Measurements from ENCODE around the gene PDPK1.

PDPK1 gene

GRCh38 chr16:2537451-2538379 lies at the start of gene PDPK1:
TSS of gene PDPK1 (plus strand) at chr16:2538021. CDS start at chr16:2538113, 92 bp downstream.
- peak; percentile 96 to 97 for DNase-seq
- no peak for TF ChIP-seq GATA1 (IDR thresholded peaks at IDR 0.05; ENCODE audit: low read depth, low read length)

- TF ChIP-seq GATA1 (IDR thresholded peaks at IDR 0.05; ENCODE audit: low read depth, low read length), result no peak
- no peak for TF ChIP-seq POLR2A (IDR thresholded peaks at IDR 0.05; ENCODE audit: low read length)
- DNase-seq, result no peak
Measured at GRCh38 chr16:2489581-2489980, 48.2 kb upstream of the PDPK1 start.

DNA sequence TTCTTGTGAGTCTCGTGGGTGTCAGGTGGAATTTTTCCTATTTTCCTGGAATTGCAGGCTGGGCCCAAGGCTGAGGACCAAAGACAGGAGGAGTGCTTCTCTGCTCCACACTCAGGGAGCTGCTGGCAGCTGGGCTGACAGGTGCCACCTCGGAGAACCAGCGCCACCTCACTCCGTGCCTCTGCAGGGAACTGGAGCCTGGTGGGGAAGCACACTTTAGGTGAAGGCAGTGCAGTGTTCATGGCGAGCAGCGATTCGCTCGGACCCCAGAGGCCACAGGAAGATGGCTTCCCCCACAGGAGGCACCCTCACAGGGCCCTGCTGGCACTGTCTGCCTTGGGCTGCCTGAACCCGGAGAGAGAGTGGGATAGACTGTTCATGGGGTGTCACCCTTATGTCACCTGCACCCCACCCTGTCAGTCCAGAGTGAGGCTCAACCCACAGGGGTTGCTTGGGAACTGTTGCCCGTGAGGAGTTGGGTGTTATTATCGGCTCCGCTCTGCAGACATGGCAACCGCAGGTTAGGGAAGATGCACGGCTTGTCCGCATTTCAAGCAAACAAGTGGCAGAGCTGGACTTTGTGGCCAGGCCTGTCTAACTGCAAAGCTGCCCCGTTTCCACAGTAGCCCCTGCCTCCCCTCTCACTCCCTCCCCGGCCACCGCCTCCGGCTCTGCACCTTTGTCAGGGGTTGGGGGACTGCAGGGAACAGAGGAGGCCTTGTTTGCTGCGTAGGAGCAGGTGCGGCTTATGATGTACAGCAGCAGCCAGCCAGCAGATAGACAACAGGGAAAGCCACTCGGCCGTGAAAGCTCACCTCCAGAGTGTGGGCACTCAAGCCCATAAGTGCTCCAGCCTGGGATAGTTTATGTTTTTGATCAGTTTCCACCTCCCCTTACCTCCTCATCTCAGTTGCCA lies 47.4 kb upstream of the PDPK1 start:
- DNase-seq, result no peak
- no peak for TF ChIP-seq POLR2A (IDR thresholded peaks at IDR 0.05; ENCODE audit: low read length)
- TF ChIP-seq GATA1 (IDR thresholded peaks at IDR 0.05; ENCODE audit: low read depth, low read length), result no peak

DNA sequence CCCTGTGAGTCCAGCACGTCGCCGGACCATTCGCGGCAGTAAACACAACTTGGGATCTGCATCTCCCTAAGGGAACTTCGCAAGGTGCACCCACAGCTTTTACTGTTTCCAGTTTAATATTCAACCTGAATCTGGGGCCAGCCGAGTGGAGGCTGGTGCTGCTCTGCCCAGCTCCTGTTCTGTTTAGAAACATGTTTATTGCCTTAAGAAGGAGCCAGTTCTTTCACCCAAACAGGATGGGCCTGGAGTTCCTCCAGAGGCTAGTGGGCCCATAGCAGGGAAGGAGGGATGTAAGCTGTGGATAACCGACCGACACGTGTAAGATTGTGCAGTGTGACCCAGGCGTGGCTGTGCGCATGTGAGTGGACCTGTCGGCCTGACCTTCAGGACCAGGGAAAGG lies 45.5 kb upstream of the PDPK1 start:
- TF ChIP-seq POLR2A (IDR thresholded peaks at IDR 0.05; ENCODE audit: low read length) (no peak), GATA1 (IDR thresholded peaks at IDR 0.05; ENCODE audit: low read depth, low read length) (no peak)
- no peak for DNase-seq

GRCh38 chr16:2493605-2494004 lies 44.2 kb upstream of the PDPK1 start:
- DNase-seq, result no peak
- TF ChIP-seq POLR2A (IDR thresholded peaks at IDR 0.05; ENCODE audit: low read length) (no peak), GATA1 (IDR thresholded peaks at IDR 0.05; ENCODE audit: low read depth, low read length) (no peak)

- peak in 1 of 2 experiments; percentile 39 for DNase-seq
- TF ChIP-seq POLR2A (IDR thresholded peaks at IDR 0.05; ENCODE audit: low read length) (no peak), GATA1 (IDR thresholded peaks at IDR 0.05; ENCODE audit: low read depth, low read length) (no peak)
Measured at GRCh38 chr16:2494616-2495015, 43.2 kb upstream of the PDPK1 start.

DNA sequence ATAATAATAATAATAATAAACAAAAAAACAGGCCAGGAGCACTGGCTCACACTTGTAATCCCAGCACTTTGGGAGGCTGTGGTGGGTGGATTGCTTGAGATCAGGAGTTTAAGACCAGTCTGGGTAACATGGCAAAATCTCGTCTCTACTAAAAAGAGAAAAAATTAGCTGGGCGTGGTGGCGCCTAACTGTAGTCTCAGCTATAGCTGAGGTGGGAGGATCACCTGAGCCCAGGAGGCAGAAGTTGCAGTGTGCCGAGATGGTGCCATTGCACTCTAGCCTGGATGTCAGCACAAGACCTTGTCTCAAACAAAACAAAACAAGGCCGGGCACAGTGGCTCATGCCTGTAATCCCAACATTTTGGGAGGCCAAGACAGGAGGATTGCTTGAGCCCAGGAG lies 42.8 kb upstream of the PDPK1 start:
- no peak for TF ChIP-seq POLR2A (IDR thresholded peaks at IDR 0.05; ENCODE audit: low read length)
- TF ChIP-seq GATA1 (IDR thresholded peaks at IDR 0.05; ENCODE audit: low read depth, low read length), result no peak

GRCh38 chr16:2496223-2497115 lies 41.4 kb upstream of the PDPK1 start:
- TF ChIP-seq POLR2A (IDR thresholded peaks at IDR 0.05; ENCODE audit: low read length), result no peak
- no peak for DNase-seq

More for the DNA sequence above, 42.8 kb upstream of the PDPK1 start:
- DNase-seq, result no peak

GRCh38 chr16:2497116-2497630 lies 40.6 kb upstream of the PDPK1 start:
- DNase-seq, result peak; percentile 56 to 61
- TF ChIP-seq POLR2A (IDR thresholded peaks at IDR 0.05; ENCODE audit: low read length) (no peak), GATA1 (IDR thresholded peaks at IDR 0.05; ENCODE audit: low read depth, low read length) (no peak)

DNA sequence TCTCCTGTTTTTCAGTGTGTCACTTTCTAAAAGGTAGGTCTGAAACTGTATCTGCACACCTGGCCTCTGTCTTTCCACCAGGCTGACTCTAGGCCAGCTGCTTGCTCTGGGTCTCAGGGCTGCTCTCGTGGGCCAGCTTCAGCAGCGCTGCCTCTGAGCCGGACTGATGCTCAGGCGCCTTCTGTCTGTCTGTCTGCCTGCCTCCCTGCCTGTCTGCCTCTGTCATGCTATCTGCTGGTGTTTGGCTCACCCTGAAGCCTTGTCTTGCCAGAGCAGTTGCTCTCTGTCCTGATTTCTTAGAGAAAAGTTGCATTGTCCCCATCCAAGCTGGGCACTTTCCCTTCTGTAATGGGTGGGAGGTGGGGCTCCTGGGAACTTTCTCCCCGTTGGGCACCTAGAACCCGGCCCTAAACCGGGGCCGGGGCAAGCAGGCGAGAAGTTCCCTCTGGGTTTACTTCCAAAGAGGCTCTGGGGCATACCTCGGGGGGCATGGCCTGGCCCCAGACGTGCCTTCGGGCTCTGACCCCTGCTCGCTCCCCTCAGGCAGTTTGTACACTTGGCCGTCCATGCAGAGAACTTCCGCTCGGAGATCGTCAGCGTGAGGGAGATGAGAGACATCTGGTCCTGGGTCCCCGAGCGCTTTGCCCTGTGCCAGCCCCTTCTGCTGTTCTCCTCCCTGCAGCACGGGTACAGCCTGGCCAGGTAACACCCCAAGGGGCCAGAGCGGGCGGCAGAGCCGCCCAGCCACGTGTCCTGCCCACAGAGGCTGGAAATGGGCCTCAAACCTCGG lies 39.9 kb upstream of the PDPK1 start:
- DNase-seq, result no peak
- TF ChIP-seq GATA1 (IDR thresholded peaks at IDR 0.05; ENCODE audit: low read depth, low read length), result no peak
- no peak for TF ChIP-seq POLR2A (IDR thresholded peaks at IDR 0.05; ENCODE audit: low read length)

DNA sequence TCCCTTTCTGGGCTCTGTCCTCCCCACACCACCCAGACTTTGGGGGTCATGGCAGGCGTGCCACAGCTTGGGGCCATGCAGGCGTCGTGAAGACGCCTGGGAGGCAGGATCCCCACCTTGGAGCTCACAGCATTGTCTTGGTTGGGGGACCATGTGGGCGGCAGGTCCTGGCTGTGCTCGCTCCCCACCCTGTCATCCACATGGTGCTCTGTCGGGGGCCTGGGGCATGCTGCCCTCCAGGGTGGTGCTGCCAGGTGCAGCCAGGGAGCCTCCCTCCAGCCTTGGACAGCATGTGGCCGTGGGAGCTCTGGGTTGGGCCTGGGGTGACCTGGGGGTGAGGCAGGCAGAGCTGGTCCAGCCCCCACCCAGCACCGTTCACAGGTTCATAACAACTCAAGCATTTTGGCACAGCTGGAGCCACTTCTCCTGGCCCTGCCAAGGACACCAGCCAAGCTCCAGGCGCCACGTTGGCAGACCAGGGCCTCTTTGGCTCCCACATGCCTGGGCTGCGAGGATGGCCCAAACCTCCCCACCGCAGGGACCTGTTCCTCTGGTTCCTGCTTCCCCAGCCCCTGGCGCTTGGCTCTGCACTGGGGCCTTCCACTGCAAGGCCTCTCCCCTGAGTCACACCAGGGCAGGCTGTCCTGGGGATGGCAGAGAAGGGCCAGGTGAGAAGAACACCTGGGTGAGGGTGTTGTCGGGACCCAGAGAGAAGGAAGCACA lies 39.1 kb upstream of the PDPK1 start:
- DNase-seq, result no peak
- no peak for TF ChIP-seq POLR2A (IDR thresholded peaks at IDR 0.05; ENCODE audit: low read length)

DNA sequence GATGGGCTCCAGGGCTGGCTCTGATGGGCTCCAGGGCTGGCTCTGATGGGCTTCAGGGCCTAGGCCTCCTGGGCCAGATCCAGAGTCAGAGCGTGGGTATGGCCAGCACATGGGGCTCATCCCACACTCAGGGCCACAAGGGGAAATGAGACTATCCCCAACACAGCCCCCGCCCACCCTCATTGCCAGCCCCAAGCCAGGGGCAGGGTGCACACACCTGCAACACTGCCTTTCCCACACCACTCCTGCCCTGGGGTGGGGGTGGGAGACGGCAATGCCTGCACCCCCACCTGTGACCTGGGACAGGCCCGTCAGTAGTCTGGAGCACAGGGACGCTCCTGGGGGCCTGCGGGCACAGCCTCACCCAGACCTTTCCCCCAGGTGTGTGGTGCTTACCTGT lies 38.4 kb upstream of the PDPK1 start:
- TF ChIP-seq GATA1 (IDR thresholded peaks at IDR 0.05; ENCODE audit: low read depth, low read length) (no peak), POLR2A (IDR thresholded peaks at IDR 0.05; ENCODE audit: low read length) (no peak)
- DNase-seq, result no peak

All from erythroblast (primary cell).